Right lobe of liver (tissue), 6 donors: Measurements from ENCODE around the gene KRT28. TPM values are rescaled to one million over a fixed set of nuclear protein-coding genes. Genes with fewer than 3 reads are reported as not detected.
A peak's percentile ranks its signal among the peaks of the same experiment; 100 is the strongest.

Source experiments
- ATAC-seq, 4 donors: fragments of 200-7000 bp; cut with Tn5 transposase; one replicate each; pipeline ENCODE4 v1.9.1; 2020; ENCODE audit warnings: mild to moderate bottlenecking in 4 of 4, moderate library complexity in 4 of 4
- DNase-seq, 3 donors: peaks; one replicate each; pipeline ENCODE4 v3.0.0-alpha.2; 2020
- H3K27ac ChIP-seq, 3 donors: fragments of 200-600 bp; one replicate each; pipeline ENCODE4 v1.8.0; 2022
- H3K27me3 ChIP-seq, 2 donors: fragments of 200-600 bp; one replicate each; pipeline ENCODE4 v1.8.0; 2022
- H3K36me3 ChIP-seq, 4 donors: fragments of 200-600 bp; sonication (generic) in 1 of 4; one replicate each; pipeline versions ENCODE4 v1.5.1 to v1.8.0; 2017 to 2022; ENCODE audit warnings: control low read depth in 1 of 4
- H3K4me1 ChIP-seq, 4 donors: fragments of 200-600 bp; sonication (generic) in 1 of 4; one replicate each; pipeline versions ENCODE4 v1.5.1 to v1.8.0; 2017 to 2022; ENCODE audit warnings: control low read depth in 1 of 4
- H3K4me3 ChIP-seq, 3 donors: fragments of 200-600 bp; one replicate each; pipeline ENCODE4 v1.8.0; 2022
- H3K9me3 ChIP-seq, 4 donors: fragments of 200-600 bp; sonication (generic) in 1 of 4; one replicate each; pipeline versions ENCODE4 v1.5.1 to v1.8.0; 2017 to 2022; ENCODE audit warnings: control low read depth in 1 of 4
- POLR2A ChIP-seq: fragments of 450-650 bp; IDR thresholded peaks from one replicate; pipeline ENCODE4 v1.6.1; 2017; ENCODE audit warnings: antibody characterized with exemption, mild to moderate bottlenecking
- WGBS: methylation state at CpG from one replicate; pipeline ENCODE4 v1.1.6; 2018; ENCODE audit warnings: low coverage, low lambda C conversion rate; ENCODE audit not compliant: insufficient coverage; ENCODE audit errors: missing lambda C conversion rate; 5-methylcytosine and 5-hydroxymethylcytosine counted together
- intact Hi-C, 2 donors: fragments of 100-400 bp; cut with DNase I; formaldehyde crosslinking; loops; one replicate each; pipeline versions ENCODE4 v1.11.2 to v1.14.1; 2022
- total RNA-seq, 6 experiments: library from RNA; depleted of rRNA in 2 of 6; stranded (reverse); fragments of >200 nt in 2 of 6; fragmentation: NEBNext Ultra II Directional in 3 of 6; extraction: Animal tissue kit (Norgen Biotek cat#: 25700) in 3 of 6; gene quantifications; one replicate each; pipeline versions ENCODE4 v1.1.0 to v1.2.4, GENCODE V29; 2016 to 2023
- TF ChIP-seq, protein P1 (sequence below), 4 donors: fragments of 200-600 bp in 3 of 4; fragments of 450-650 bp in 1 of 4; IDR thresholded peaks; one replicate each; pipeline versions ENCODE4 v1.5.1 to v1.8.0; 2016 to 2022; ENCODE audit warnings: antibody characterized with exemption in 4 of 4, mild to moderate bottlenecking in 2 of 4
- donor health status: DM: no; HTN: yes; CAD: no.
- donor health status: DM: no; HTN: no; CAD: no.
- donor health status: DM: no; HTN: no; CAD: no.
- donor health status: DM: no; HTN: yes; CAD: no.
- donor health status: DM: no; HTN: yes; CAD: no.

Gene KRT28
- total RNA-seq, 6 experiments from 2014 or later: not detected

DNA sequence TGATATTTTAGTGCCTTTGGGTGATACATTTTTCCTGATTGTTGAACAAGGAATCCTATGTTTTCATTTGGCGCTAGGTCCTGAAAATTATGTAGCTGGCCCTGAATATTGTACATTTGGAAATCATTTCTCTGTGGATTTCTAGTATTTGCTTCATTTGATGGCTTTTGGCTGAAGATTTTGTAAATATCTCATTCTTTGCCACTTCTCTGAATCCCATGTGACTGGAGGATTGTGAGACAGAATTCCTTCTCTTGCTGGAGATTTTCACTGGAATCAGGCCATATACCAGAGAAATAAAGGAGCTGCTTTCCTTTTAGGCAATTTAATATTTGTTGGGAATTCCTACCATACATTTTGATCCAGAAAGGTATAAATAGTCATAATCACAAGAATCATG is 8.6 kb downstream of the KRT28 start:
- intact Hi-C loops: no loop called here
- WGBS: 88% methylated on average over 1 of the region's 1 CpG
- ATAC-seq: no peak
- H3K36me3 ChIP-seq: no peaks in the 10 kb centered on the region
- DNase-seq: no peak
- no peaks in the 10 kb centered on the region for H3K4me1 ChIP-seq
- no peak for TF ChIP-seq POLR2A
- TF ChIP-seq, protein P1, sequence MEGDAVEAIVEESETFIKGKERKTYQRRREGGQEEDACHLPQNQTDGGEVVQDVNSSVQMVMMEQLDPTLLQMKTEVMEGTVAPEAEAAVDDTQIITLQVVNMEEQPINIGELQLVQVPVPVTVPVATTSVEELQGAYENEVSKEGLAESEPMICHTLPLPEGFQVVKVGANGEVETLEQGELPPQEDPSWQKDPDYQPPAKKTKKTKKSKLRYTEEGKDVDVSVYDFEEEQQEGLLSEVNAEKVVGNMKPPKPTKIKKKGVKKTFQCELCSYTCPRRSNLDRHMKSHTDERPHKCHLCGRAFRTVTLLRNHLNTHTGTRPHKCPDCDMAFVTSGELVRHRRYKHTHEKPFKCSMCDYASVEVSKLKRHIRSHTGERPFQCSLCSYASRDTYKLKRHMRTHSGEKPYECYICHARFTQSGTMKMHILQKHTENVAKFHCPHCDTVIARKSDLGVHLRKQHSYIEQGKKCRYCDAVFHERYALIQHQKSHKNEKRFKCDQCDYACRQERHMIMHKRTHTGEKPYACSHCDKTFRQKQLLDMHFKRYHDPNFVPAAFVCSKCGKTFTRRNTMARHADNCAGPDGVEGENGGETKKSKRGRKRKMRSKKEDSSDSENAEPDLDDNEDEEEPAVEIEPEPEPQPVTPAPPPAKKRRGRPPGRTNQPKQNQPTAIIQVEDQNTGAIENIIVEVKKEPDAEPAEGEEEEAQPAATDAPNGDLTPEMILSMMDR (IDR thresholded peaks at IDR 0.05): no peak
- H3K4me3 ChIP-seq: no peak overlapping the region
- H3K27me3 ChIP-seq: no peaks in the 10 kb centered on the region
- H3K9me3 ChIP-seq: no peaks in the 10 kb centered on the region
- H3K27ac ChIP-seq: no peak overlapping the region

DNA sequence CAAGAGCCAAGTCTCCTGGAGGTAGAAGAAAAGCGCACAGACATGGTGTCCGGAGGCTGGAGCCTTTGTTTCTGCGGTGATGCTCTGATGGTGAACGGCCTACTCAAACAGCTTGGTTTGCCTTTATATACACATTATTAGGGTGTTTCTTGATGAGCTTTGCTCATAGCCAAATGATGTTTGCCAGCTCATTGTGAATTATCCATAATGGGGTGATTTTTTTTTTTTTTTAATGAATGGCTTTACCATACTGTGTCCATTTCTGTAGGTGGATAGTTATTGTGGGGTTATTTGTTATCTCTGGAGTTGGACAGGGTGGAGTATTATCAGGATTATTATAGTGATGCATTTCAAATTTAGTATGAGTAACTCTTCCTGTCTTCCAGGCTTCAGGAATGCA is 17.3 kb downstream of the KRT28 start, which contains the start of gene KRT27:
Gene KRT27 (minus strand): TSS at position 101 of the 400 bp plus-strand sequence. CDS start 57 bp downstream, at position 44.
- no peaks in the 10 kb centered on the region for H3K4me1 ChIP-seq
- intact Hi-C loops: no loop called here
- no peaks in the 10 kb centered on the region for H3K9me3 ChIP-seq
- 88% methylated on average over 4 of the region's 4 CpGs for WGBS
- no peaks in the 10 kb centered on the region for H3K27me3 ChIP-seq
- no peak for ATAC-seq
- DNase-seq: no peak
- H3K27ac ChIP-seq: no peak within 1 kb of the TSS
- TF ChIP-seq, protein P1 (IDR thresholded peaks at IDR 0.05): no peak
- TF ChIP-seq POLR2A: no peak
- H3K36me3 ChIP-seq: no peaks in the 10 kb centered on the region
- no peak within 1 kb of the TSS for H3K4me3 ChIP-seq

DNA sequence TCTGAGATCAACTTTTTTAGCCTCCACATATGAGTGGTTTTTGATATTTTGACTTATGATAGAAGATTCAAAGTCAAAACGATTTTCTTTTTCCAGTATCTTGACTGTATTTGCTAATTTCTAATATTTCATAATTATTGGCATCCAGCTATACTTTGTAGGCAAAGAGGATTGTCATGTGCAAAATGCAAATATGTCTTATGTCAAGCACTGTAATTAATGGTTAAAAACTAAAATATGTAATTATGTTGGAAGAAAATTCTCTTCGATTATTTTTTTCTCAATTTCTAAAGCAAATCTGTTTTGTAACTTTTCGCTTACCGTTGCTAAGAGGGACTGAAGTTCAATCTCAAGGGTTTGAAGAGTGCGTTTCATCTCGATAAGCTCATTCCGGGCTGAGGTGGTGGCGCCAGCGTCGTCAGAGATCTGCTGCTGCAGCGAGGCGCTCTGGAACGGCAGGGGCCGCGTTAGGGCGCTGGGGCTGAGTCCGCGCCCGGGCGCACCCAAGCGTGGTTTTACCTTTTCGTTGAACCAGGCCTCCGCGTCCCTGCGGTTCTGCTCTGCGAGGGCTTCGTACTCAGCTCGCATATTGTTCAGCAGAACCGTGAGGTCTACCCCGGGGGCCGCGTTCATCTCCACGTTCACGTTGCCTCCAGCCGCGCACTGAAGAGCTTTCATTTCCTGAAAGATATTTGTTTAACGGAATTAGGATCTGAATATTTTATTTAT is 20.4 kb downstream of the KRT28 start:
- 34% methylated on average over 15 of the region's 37 CpGs for WGBS
- no peaks in the 10 kb centered on the region for H3K4me1 ChIP-seq
- H3K27ac ChIP-seq: no peak overlapping the region
- no peak for DNase-seq
- no peak overlapping the region for H3K4me3 ChIP-seq
- TF ChIP-seq, protein P1 (IDR thresholded peaks at IDR 0.05): no peak
- TF ChIP-seq POLR2A: no peak
- no peaks in the 10 kb centered on the region for H3K9me3 ChIP-seq
- no peaks in the 10 kb centered on the region for H3K27me3 ChIP-seq
- no peaks in the 10 kb centered on the region for H3K36me3 ChIP-seq
- peak in 3 of 4 donors; percentile 28 to 56 (median 35) for ATAC-seq
- intact Hi-C loops: no loop called here

DNA sequence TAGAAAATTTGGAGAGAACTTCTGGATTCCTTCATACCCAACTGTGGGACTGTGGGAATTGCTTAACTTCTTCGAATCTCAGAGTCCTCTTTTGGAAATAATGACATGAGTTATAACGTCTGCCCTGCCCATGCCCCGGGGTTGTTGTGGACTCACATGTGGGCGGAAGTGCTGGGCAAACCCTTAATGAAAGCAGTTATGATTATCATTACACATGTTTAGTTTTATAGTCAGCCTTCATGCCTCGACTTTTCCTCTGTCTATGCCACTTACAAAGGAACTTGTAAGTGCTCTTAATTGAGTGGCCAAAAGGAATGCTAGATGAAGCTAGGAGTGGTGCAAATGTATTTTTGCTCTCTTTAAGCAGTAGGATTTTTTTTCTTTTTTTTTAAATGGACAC is 21.3 kb downstream of the KRT28 start:
- 38% methylated on average over 5 of the region's 5 CpGs for WGBS
- no peak for ATAC-seq
- no peaks in the 10 kb centered on the region for H3K27me3 ChIP-seq
- DNase-seq: no peak
- no peak for TF ChIP-seq POLR2A
- TF ChIP-seq, protein P1 (IDR thresholded peaks at IDR 0.05): no peak
- intact Hi-C loops: no loop called here
- H3K36me3 ChIP-seq: no peaks in the 10 kb centered on the region
- H3K9me3 ChIP-seq: no peaks in the 10 kb centered on the region
- H3K27ac ChIP-seq: no peak overlapping the region
- no peaks in the 10 kb centered on the region for H3K4me1 ChIP-seq
- no peak overlapping the region for H3K4me3 ChIP-seq
